ENCODE data around the gene SLC16A3.
"Not testable (repeated sequence)": the region's sequence is repeated elsewhere in the genome, so short reads cannot be mapped to it uniquely, and the experiment has no call there.

Gene SLC16A3

DNA sequence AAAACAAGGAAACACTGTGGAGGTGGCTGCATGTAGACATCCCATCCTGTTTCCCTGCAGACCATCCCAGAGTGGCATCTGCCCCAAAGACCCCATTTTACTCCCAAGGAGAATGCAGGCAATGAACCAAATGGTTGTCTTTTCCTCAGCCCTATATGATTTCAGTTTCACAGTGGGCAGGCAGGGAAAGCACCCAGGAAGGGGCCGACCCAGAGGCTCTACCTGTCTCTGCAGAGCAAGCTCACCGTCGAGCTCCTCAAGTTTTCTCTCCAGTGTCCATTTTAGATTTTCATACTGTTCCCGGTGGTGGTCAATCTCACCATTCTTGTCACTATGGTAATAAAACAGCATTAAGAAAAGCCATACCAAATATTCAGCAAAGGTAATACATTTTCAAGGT lies 30.8 kb upstream of the SLC16A3 start:
- no peak for TF ChIP-seq POLR2A (IDR thresholded peaks at IDR 0.05; ENCODE audit: low read depth, low read length)
- no peak for DNase-seq (ENCODE audit: insufficient read length, low spot score)
- no peak for FAIRE-seq

DNA sequence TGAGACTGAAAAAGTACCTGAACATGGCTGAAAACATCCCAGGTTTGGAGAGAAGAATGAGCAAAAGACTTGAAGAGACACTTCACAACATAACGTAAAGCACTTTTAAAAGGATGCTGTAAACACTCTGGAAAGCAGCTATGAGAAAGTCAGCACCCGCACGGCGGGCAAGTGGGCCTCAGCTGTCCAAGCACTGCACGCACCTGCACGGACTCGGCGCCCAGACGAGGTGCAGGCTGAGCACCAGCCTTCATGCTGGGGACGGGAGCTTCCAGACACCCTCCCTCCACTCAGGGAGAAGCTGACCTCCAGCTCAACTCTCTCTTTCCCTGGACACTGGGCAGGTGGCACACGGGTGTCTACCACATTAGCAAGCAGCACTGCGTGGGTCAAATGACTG lies 29.3 kb upstream of the SLC16A3 start:
- FAIRE-seq (no peak), DNase-seq (ENCODE audit: insufficient read length, low spot score) (no peak)
- TF ChIP-seq POLR2A (IDR thresholded peaks at IDR 0.05; ENCODE audit: low read depth, low read length): no peak

DNA sequence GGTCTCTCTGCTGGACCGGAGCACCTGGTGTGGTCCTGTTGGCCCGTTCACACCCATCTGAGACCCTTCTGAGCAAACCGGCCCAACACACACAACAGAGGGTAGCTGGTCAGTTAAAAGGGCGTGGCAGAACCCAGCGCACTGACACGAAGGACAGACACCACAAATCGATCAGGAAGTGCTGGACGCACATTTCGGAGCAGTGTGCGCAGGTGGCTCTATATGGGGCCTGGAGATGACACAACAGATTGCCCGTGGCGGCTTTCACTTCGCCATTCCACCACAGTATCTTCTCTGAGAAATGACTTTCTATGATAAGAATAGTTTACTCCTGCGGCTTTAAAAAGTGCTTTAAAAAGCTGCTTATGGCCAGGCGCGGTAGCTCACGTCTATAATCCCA lies 28.7 kb upstream of the SLC16A3 start:
- FAIRE-seq (no peak), DNase-seq (ENCODE audit: insufficient read length, low spot score) (no peak)
- no peak for TF ChIP-seq POLR2A (IDR thresholded peaks at IDR 0.05; ENCODE audit: low read depth, low read length)

DNA sequence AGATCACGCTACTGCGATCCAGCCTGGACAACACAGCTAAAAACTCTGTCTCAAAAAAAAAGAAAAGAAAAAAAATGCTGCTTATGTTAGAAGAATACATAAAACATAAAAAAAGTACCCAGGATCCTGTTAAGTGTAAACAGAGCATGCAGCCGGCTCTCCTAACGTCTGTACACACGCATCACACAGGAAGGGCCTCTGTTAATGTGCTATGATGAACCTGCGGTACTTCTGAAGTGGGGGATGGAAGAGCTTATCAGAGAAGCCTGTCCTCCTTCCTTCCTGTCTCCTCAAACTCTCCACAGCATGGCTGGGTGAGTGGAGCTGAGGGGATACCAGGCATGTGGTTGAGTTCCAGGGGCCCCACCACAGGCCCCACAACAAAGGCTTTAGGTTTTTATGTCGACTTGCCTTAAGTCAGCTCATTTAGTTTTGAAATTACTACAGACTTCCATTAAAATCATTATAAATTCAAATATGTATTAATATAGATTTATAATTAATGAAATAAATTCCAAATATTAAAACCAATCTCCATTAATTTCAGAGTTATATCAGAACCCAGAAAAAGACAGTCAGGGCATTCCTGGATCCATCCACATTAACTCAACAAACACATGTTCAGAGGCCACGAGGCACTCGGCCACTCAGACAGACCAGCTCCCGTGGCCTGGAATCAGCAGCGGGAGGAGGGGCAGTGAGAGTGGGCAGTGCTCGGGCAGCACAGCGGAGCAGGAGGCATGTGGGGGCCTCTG lies 27.9 kb upstream of the SLC16A3 start:
- no peak for FAIRE-seq
- no peak for DNase-seq (ENCODE audit: insufficient read length, low spot score)
- TF ChIP-seq POLR2A (IDR thresholded peaks at IDR 0.05; ENCODE audit: low read depth, low read length): no peak

DNA sequence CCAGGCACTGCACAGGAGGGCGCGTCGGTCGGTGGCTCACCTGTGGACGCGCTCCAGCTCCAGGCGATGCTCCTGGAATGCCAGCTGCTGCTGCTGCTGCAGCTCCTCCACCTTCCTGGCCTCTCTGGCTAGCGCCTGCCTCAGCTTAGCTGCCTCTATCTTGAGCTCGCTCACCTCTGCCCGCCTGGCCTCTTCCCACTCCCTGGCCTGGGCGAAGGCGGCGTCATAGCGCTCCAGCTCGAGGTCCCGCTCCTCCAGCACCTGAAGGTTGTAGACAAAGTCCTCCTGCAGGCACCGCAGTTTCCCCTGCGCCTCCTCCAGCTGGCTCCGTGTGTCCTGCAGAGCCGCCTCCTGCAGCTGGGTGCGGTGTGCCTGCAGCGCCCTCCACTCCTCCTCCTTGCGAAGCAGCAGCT lies 27.3 kb upstream of the SLC16A3 start:
- DNase-seq (ENCODE audit: insufficient read length, low spot score): no peak
- FAIRE-seq: no peak
- TF ChIP-seq POLR2A (IDR thresholded peaks at IDR 0.05; ENCODE audit: low read depth, low read length): no peak

DNA sequence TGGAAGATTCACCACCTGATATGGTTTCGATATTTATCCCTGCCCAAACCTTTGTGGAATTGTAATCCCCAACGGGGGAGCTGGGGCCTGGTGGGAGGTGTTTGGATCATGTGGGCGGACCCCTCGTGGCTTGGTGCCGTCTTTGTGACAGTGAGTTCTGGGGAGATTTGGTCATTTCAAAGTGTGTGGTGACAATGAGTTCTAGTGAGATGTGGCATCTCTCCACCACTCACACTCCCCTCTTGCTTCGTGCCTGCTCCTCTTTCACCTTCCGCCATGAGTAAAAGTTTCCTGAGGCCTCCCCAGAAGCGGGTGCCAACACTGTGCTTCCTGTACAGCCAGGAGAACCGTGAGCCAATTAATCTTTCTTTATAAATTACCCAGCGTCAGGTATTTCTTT lies 25.9 kb upstream of the SLC16A3 start:
- TF ChIP-seq POLR2A (IDR thresholded peaks at IDR 0.05; ENCODE audit: low read depth, low read length): no peak
- no peak for FAIRE-seq

DNA sequence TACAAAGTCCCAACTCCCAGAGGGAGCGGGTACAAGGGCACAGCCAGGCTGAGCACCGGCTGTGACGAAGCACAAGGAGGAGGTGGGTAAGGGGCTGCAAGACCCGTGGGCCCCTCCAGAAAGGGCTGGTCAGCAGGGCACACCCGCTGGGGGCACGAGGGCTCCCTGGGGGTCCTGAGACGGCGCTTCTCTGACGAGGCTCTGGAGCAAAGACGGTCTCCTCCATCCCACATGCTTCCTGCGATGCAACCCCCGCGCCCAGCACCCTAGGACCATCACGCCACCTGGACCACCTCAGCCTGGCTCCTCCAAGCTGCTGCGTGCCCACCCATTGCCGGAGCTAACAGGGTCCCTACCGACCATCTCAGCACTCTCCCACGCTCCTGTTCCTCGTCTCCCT lies 24.9 kb upstream of the SLC16A3 start:
- no peak for TF ChIP-seq POLR2A (IDR thresholded peaks at IDR 0.05; ENCODE audit: low read depth, low read length)
- no peak for DNase-seq (ENCODE audit: insufficient read length, low spot score)
- no peak for FAIRE-seq

More for the DNA sequence above, 25.9 kb upstream of the SLC16A3 start:
- no peak for DNase-seq (ENCODE audit: insufficient read length, low spot score)

- TF ChIP-seq POLR2A (IDR thresholded peaks at IDR 0.05; ENCODE audit: low read depth, low read length): 0 out of 2 replicates have a peak, but pooled peaks have one; percentile 5
- peak; percentile 20 for FAIRE-seq
- peak; percentile 81 for DNase-seq (ENCODE audit: insufficient read length, low spot score)
Observed at GRCh38 chr17:82204831-82205719, 23.8 kb upstream of the SLC16A3 start.

- DNase-seq (ENCODE audit: insufficient read length, low spot score): peak; percentile 81
- no peak for FAIRE-seq
- 0 out of 2 replicates have a peak, but pooled peaks have one; percentile 41 for TF ChIP-seq POLR2A (IDR thresholded peaks at IDR 0.05; ENCODE audit: low read depth, low read length)
Observed at GRCh38 chr17:82205720-82206508, 22.9 kb upstream of the SLC16A3 start.

DNA sequence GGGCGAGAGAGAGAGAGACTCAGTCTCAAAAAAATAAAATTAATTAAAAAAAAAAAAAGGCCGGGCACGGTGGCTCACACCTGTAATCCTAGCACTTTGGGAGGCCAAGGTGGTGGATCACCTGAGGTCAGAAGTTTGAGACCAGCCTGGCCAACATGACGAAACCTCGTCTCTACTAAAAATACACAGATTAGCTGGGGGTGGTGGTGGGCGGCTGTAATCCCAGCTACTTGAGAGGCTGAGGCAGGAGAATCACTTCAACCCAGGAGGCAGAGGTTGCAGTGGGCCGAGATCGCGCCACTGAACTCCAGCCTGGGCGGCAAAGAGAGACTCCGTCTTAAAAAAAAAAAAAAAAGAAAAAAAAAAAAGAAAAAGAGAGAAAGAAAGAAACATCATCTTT lies 18.2 kb upstream of the SLC16A3 start:
- FAIRE-seq; DNase-seq (ENCODE audit: insufficient read length, low spot score): not testable (repeated sequence)

- FAIRE-seq (no peak), DNase-seq (ENCODE audit: insufficient read length, low spot score) (peak; percentile 87)
- TF ChIP-seq POLR2A (IDR thresholded peaks at IDR 0.05; ENCODE audit: low read depth, low read length): peak; percentile 78
Observed at GRCh38 chr17:82212331-82213250, 16.3 kb upstream of the SLC16A3 start, which contains the start of gene CCDC57. CCDC57 (minus strand) TSS chr17:82212842; CDS start chr17:82201944, 10,898 bp downstream.

DNA sequence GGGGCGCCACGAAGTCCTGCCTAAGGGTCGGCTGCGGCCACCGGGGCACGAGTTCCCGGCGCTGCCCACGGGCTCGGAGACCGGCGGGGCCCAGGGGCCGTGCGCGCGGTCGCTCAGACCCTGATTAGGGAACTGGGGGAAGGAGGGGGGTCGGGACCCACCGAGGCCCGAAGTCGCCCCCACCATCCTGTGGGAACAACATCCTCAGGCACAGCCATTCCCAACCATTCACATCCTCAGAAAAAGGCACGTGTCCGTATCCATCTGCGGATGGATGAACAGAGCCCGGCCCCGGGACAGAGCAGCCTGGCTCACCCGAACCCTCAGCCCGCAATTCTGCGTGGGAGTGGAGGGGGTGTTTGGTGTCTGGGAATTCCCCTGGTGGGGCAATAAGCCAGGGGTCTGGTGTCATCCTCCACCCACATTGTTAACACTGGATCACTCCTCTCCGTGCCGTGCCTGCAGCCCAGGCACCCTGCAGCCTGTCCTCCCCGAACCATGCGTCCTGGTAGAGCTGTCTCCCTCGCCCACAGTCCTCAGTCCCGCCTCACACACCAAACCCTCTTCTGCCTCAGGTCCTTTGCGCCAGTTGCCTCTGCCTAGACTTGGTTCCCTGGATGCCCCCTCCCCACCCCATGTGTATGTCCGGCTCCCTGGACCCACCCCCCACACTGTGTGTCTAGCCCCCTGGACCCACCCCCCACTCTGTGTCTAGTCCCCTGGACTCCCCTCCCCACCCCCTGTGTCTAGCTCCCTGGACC lies 15.4 kb upstream of the SLC16A3 start:
- TF ChIP-seq POLR2A (IDR thresholded peaks at IDR 0.05; ENCODE audit: low read depth, low read length): peak; percentile 24; the same call in 1 of the 2 replicates
- DNase-seq (ENCODE audit: insufficient read length, low spot score) (peak; percentile 86), FAIRE-seq (no peak)
